Gastrocnemius medialis (tissue), 4 donors: ENCODE data around the gene PTPRJ. TPM values are rescaled to one million over a fixed set of nuclear protein-coding genes. Genes with fewer than 3 reads are reported as not detected.
A peak's percentile ranks its signal among the peaks of the same experiment; 100 is the strongest.

Source experiments
- ATAC-seq, 2 donors: fragments of 150-250 bp; one replicate each; pipeline ENCODE4 v1.9.1; 2016
- DNase-seq, 2 donors: peaks; one replicate each; pipeline ENCODE4 v3.0.0-alpha.2; 2019
- H3K27ac ChIP-seq, 4 donors: fragments of 200-600 bp; sonication (generic); 1 replicate in 1 of 4; 2 replicates in 3 of 4; pipeline ENCODE4 v1.5.1; 2016 to 2018; ENCODE audit warnings: mild to moderate bottlenecking in 2 of 4, moderate library complexity in 1 of 4
- H3K27me3 ChIP-seq, 3 donors: fragments of 200-600 bp; sonication (generic) in 2 of 3; 1 replicate in 1 of 3; 2 replicates in 2 of 3; pipeline versions ENCODE4 v1.5.1 to v1.6.0; 2016 to 2019; ENCODE audit warnings: mild to moderate bottlenecking in 1 of 3, moderate library complexity in 1 of 3
- H3K36me3 ChIP-seq, 2 donors: fragments of 200-600 bp; sonication (generic) in 1 of 2; one replicate each; pipeline ENCODE4 v1.5.1; 2017 to 2018
- H3K4me1 ChIP-seq, 2 donors: fragments of 200-600 bp; sonication (generic) in 1 of 2; one replicate each; pipeline ENCODE4 v1.5.1; 2016 to 2017; ENCODE audit warnings: mild to moderate bottlenecking in 2 of 2
- H3K4me3 ChIP-seq, 4 donors: fragments of 200-600 bp; sonication (generic) in 3 of 4; 1 replicate in 1 of 4; 2 replicates in 3 of 4; pipeline ENCODE4 v1.5.1; 2016 to 2019; ENCODE audit warnings: mild to moderate bottlenecking in 2 of 4
- H3K9me3 ChIP-seq, 3 donors: fragments of 200-600 bp; sonication (generic) in 2 of 3; 1 replicate in 1 of 3; 2 replicates in 2 of 3; pipeline ENCODE4 v1.5.1; 2016 to 2019
- POLR2A ChIP-seq, 2 donors: fragments of 450-650 bp; IDR thresholded peaks; one replicate each; pipeline ENCODE4 v1.6.1; 2017; ENCODE audit warnings: antibody characterized with exemption in 2 of 2, mild to moderate bottlenecking in 2 of 2, moderate library complexity in 2 of 2
- in situ Hi-C, 4 donors: fragments of 200-750 bp; cut with MboI; loops; one replicate each; pipeline versions ENCODE4 v1.15.0 to v1.8.0; 2017; ENCODE audit warnings: low sequenced_read_pairs in 4 of 4
- intact Hi-C: fragments of 100-400 bp; cut with DNase I; formaldehyde crosslinking; loops from one replicate; pipeline ENCODE4 v1.15.1; 2023; ENCODE audit warnings: low total_unique reads
- total RNA-seq, 4 donors: library from RNA; depleted of rRNA; stranded (reverse); fragments of >200 nt; gene quantifications; one replicate each; pipeline versions ENCODE4 v1.1.0 to v1.2.3, GENCODE V29; 2016
- TF ChIP-seq, protein P1 (sequence below), 5 experiments: fragments of 450-650 bp in 3 of 5; fragments of 200-600 bp in 2 of 5; sonication (generic) in 2 of 5; IDR thresholded peaks in 4 of 5; conservative IDR thresholded peaks in 1 of 5; 1 replicate in 4 of 5; 2 replicates in 1 of 5; pipeline ENCODE4 v1.5.1; 2016 to 2019; ENCODE audit warnings: antibody characterized with exemption in 5 of 5, mild to moderate bottlenecking in 3 of 5, moderate library complexity in 3 of 5

The PTPRJ gene
- total RNA-seq, 4 donors from 2014 or later, result 5.4 to 9.0 (median 5.6) TPM

DNA sequence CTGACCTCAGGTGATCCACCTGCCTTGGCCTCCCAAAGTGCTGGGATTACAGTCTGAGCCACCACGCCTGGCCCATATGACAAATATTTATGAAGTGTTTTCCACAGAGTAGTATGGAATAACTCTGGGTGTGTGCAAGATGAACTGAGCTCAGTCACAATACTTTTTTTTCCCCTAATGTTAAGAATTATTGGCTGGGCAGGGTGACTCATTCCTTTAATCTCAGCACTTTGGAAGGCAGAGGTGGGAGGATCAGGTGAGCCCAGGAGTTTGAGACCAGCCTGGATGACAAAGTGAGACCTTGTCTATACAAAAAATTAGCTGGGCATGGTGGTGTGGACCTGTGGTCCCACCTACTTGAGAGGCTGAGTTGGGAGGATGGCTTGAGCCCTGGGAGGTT is 6.4 kb downstream of the PTPRJ start:
- H3K27ac ChIP-seq, result no peak overlapping the region
- TF ChIP-seq, protein P1, sequence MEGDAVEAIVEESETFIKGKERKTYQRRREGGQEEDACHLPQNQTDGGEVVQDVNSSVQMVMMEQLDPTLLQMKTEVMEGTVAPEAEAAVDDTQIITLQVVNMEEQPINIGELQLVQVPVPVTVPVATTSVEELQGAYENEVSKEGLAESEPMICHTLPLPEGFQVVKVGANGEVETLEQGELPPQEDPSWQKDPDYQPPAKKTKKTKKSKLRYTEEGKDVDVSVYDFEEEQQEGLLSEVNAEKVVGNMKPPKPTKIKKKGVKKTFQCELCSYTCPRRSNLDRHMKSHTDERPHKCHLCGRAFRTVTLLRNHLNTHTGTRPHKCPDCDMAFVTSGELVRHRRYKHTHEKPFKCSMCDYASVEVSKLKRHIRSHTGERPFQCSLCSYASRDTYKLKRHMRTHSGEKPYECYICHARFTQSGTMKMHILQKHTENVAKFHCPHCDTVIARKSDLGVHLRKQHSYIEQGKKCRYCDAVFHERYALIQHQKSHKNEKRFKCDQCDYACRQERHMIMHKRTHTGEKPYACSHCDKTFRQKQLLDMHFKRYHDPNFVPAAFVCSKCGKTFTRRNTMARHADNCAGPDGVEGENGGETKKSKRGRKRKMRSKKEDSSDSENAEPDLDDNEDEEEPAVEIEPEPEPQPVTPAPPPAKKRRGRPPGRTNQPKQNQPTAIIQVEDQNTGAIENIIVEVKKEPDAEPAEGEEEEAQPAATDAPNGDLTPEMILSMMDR (IDR thresholded peaks at IDR 0.05 in 4 of 5, conservative IDR thresholded peaks at IDR 0.05 in 1 of 5), result no peak
- TF ChIP-seq POLR2A (IDR thresholded peaks at IDR 0.05), result no peak
- H3K9me3 ChIP-seq, result no peaks in the 10 kb centered on the region
- in situ Hi-C loops, result no loop called here
- no peaks in the 10 kb centered on the region for H3K36me3 ChIP-seq
- intact Hi-C loops, result no loop called here
- peaks cover 13 to 22% of the 10 kb centered on the region in 2 donors for H3K4me1 ChIP-seq
- no peak for DNase-seq
- H3K4me3 ChIP-seq, result no peak overlapping the region
- H3K27me3 ChIP-seq, result peaks cover 0 to 2% (median 0%) of the 10 kb centered on the region in 3 donors
- no peak for ATAC-seq

DNA sequence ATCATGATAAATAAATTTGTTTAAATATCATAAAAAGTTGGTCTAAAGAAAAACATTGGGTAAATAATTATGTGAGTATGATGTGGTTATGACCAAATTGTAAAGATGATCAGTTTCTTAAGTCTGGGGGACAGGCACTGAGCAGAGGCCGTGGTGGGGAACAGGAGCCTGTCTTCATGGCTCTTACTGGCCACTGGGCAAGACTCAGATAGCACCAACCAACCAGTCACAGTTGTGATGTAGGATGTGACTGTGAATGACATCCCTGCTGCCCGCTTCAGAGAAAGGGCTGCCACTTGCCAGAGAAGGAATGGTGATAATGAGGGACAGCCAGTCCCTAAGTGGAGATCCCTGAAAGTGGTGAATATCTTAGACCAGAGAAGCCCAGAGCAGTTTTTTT is 7.0 kb downstream of the PTPRJ start:
- Histone ChIP-seq H3K36me3 (no peaks in the 10 kb centered on the region), H3K9me3 (no peaks in the 10 kb centered on the region), H3K27me3 (no peaks in the 10 kb centered on the region), H3K27ac (peak overlapping the region in 2 of 4 donors; percentile 28 to 41), H3K4me3 (no peak overlapping the region), H3K4me1 (peaks cover 11 to 23% of the 10 kb centered on the region in 2 donors)
- intact Hi-C loops, result no loop called here
- TF ChIP-seq, protein P1 (IDR thresholded peaks at IDR 0.05 in 4 of 5, conservative IDR thresholded peaks at IDR 0.05 in 1 of 5), result no peak
- TF ChIP-seq POLR2A (IDR thresholded peaks at IDR 0.05), result no peak
- in situ Hi-C loops, result no loop called here
- ATAC-seq (no peak), DNase-seq (no peak)

DNA sequence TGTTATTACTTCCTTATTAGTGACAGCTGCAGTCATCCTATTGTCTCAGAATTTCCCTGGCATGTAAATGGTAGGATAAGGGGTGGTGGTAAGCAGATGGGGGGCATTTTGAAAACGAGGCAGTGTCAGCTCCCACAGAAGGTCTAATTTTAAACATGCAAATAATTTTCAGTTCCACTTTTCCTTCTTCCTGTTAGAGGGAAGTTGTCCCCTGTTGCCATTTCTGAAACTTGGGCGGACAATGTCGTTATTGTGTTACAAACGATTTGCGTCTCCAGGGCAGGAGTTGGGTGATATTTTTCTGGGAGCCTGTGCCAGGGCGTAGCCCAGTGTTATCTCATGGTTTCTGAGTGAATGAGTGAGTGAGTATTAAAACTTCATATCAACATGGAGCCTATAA is 7.4 kb downstream of the PTPRJ start:
- Histone ChIP-seq H3K4me1 (peaks cover 11 to 26% of the 10 kb centered on the region in 2 donors), H3K27me3 (no peaks in the 10 kb centered on the region), H3K9me3 (no peaks in the 10 kb centered on the region), H3K4me3 (no peak overlapping the region), H3K36me3 (no peaks in the 10 kb centered on the region), H3K27ac (peak overlapping the region in 2 of 4 donors; percentile 28 to 41)
- intact Hi-C loops, result no loop called here
- TF ChIP-seq, protein P1 (IDR thresholded peaks at IDR 0.05 in 4 of 5, conservative IDR thresholded peaks at IDR 0.05 in 1 of 5), result no peak
- no peak for TF ChIP-seq POLR2A (IDR thresholded peaks at IDR 0.05)
- no peak for DNase-seq
- in situ Hi-C loops, result no loop called here
- no peak for ATAC-seq

DNA sequence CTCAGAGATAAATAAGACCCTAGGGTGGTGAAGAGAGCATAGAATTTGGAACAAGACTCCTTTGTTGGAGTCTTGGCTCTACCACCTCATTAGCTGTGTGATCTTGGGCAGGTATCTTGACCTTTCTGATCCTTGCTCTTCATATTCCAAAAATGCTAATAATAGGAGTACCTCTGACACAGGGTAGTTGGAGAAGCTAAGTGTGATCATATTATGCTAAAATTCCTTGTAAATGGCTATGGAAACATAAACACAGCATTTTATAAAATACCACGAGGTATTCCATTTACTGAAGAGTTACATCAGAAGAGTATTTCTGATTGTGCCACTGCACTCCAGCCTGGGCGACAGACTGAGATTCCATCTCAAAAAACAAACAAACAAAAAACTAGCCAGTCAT is 9.4 kb downstream of the PTPRJ start:
- ATAC-seq, result no peak
- peak overlapping the region; percentile 75 to 95 (median 87) for H3K27ac ChIP-seq
- in situ Hi-C loops, result loop anchor here in 1 of 4 donors (5.0 kb wide), 1 partner anchor 43 kb away; no protein-coding TSS in a partner anchor
- peaks cover 11 to 26% of the 10 kb centered on the region in 2 donors for H3K4me1 ChIP-seq
- no peaks in the 10 kb centered on the region for H3K27me3 ChIP-seq
- DNase-seq, result no peak
- no peak for TF ChIP-seq POLR2A (IDR thresholded peaks at IDR 0.05)
- TF ChIP-seq, protein P1 (IDR thresholded peaks at IDR 0.05 in 4 of 5, conservative IDR thresholded peaks at IDR 0.05 in 1 of 5), result no peak
- no peak overlapping the region for H3K4me3 ChIP-seq
- intact Hi-C loops, result loop anchor here (2.0 kb wide), 1 partner anchor 45 kb away; no protein-coding TSS in a partner anchor
- H3K36me3 ChIP-seq, result no peaks in the 10 kb centered on the region
- H3K9me3 ChIP-seq, result no peaks in the 10 kb centered on the region
